ENCODE data around the gene CYP1A2. TPM values are rescaled to one million over a fixed set of nuclear protein-coding genes. Genes with fewer than 3 reads are reported as not detected.

Gene CYP1A2
- total RNA-seq, 1 experiment from 2014 or later, result not detected

- Histone ChIP-seq H4K20me1 (ENCODE audit: control insufficient read depth, insufficient read depth, insufficient read length) (no peaks in the 10 kb centered on the region), H2BK120ac (ENCODE audit: low read depth, low read length, poor library complexity, severe bottlenecking) (no peak overlapping the region), H3K9me3 (ENCODE audit: control insufficient read depth, low read depth, low read length) (no peaks in the 10 kb centered on the region), H3K9ac (ENCODE audit: extremely low read depth, insufficient read length, low read length) (no peak overlapping the region), H3K4me2 (ENCODE audit: insufficient read depth, insufficient read length, low read length) (no peak overlapping the region), H3K23ac (ENCODE audit: insufficient read length, low read depth, low read length) (no peak overlapping the region), H3T11ph (ENCODE audit: low read length) (no peak overlapping the region), H3K27ac (ENCODE audit: insufficient read length, low read depth, low read length) (no peak overlapping the region), H3K4me1 (ENCODE audit: insufficient read depth, low read length) (no peaks in the 10 kb centered on the region), H3K79me2 (ENCODE audit: insufficient read depth, low read length) (no peaks in the 10 kb centered on the region), H4K5ac (ENCODE audit: insufficient read length, low read depth, low read length) (no peak overlapping the region), H2BK12ac (ENCODE audit: insufficient read length, low read depth, low read length) (no peak overlapping the region), H3K14ac (ENCODE audit: insufficient read depth, low read length) (no peak overlapping the region), H3K56ac (ENCODE audit: insufficient read length, low read depth, low read length) (no peak overlapping the region), H2BK15ac (ENCODE audit: low read depth, low read length) (no peak overlapping the region), H3K4ac (ENCODE audit: low read depth, low read length) (no peak overlapping the region), H3K18ac (ENCODE audit: insufficient read length, low read depth, low read length) (no peak overlapping the region), H2AFZ (ENCODE audit: low read length) (no peak overlapping the region), H3K27me3 (ENCODE audit: insufficient read depth, low read length) (no peaks in the 10 kb centered on the region), H4K8ac (replicated peaks; ENCODE audit: insufficient read length, low read depth, low read length) (no peak overlapping the region), H2BK5ac (ENCODE audit: insufficient read length, low read length) (no peak overlapping the region), H2BK20ac (ENCODE audit: low read depth, low read length, poor library complexity, severe bottlenecking) (no peak overlapping the region), H3K23me2 (ENCODE audit: insufficient read length, low read depth, low read length, poor library complexity, severe bottlenecking) (no peaks in the 10 kb centered on the region), H4K91ac (ENCODE audit: insufficient read length, low read depth, low read length) (no peak overlapping the region), H2AK5ac (ENCODE audit: insufficient read length, low read length) (no peak overlapping the region), H3K79me1 (ENCODE audit: insufficient read depth, low read depth, low read length, poor library complexity, severe bottlenecking) (no peaks in the 10 kb centered on the region)
- no peak for DNase-seq
- peaks cover 4% of the 10 kb centered on the region in 2 experiments; a peak in 2 of 4 replicates for H3K4me1 Mint-ChIP-seq
- H3K36me3 Mint-ChIP-seq (ENCODE audit: insufficient read depth in 1 of 3, low read depth in 3 of 3), result no peaks in the 10 kb centered on the region; a peak in 1 of 7 replicates
- no CpG with 5 or more reads among the region's 3 CpGs for WGBS (ENCODE audit: extremely low coverage, insufficient read length, low lambda C conversion rate)
- no peak for TF ChIP-seq CTCF (conservative IDR thresholded peaks at IDR 0.05)
- no peak overlapping the region for H3K4me3 Mint-ChIP-seq
- H3K27me3 Mint-ChIP-seq (ENCODE audit: low read depth), result peaks cover 87% of the 10 kb centered on the region
- no peak overlapping the region for H3K27ac Mint-ChIP-seq
- H3K9me3 Mint-ChIP-seq, result peaks cover 0 to 3% of the 10 kb centered on the region in 2 experiments; a peak in 1 of 5 replicates
Measured at GRCh38 chr15:74733269-74733668, 15.4 kb upstream of the CYP1A2 start.

Data from H9 (cell line).